ENCODE results near the gene MARK1.
A peak's percentile ranks its signal among the peaks of the same experiment; 100 is the strongest.

MARK1 gene

GRCh38 chr1:220700556-220701179 lies 172.7 kb downstream of the MARK1 start:
- DNase-seq (ENCODE audit: low read depth), result peak; percentile 25
- H3K4me3 ChIP-seq (ENCODE audit: low read length), result no peak overlapping the region
- TF ChIP-seq CTCF (IDR thresholded peaks at IDR 0.05; ENCODE audit: insufficient read depth, low read depth, low read length, missing control alignments), result no peak

- DNase-seq (ENCODE audit: low read depth), result no peak
- no peak overlapping the region for H3K4me3 ChIP-seq (ENCODE audit: low read length)
- no peak for TF ChIP-seq CTCF (IDR thresholded peaks at IDR 0.05; ENCODE audit: insufficient read depth, low read depth, low read length, missing control alignments)
Measured at GRCh38 chr1:220701974-220702373, 174.0 kb downstream of the MARK1 start.

- no peak for TF ChIP-seq CTCF (IDR thresholded peaks at IDR 0.05; ENCODE audit: insufficient read depth, low read depth, low read length, missing control alignments)
- DNase-seq (ENCODE audit: low read depth), result no peak
Measured at GRCh38 chr1:220702733-220703270, 174.9 kb downstream of the MARK1 start.

GRCh38 chr1:220703305-220703704 lies 175.4 kb downstream of the MARK1 start:
- TF ChIP-seq CTCF (IDR thresholded peaks at IDR 0.05; ENCODE audit: insufficient read depth, low read depth, low read length, missing control alignments), result no peak
- no peak for DNase-seq (ENCODE audit: low read depth)

More at GRCh38 chr1:220702733-220703270, 174.9 kb downstream of the MARK1 start:
- H3K4me3 ChIP-seq (ENCODE audit: low read length), result no peak overlapping the region

GRCh38 chr1:220705782-220706181 lies 177.8 kb downstream of the MARK1 start:
- no peak for TF ChIP-seq CTCF (IDR thresholded peaks at IDR 0.05; ENCODE audit: insufficient read depth, low read depth, low read length, missing control alignments)
- no peak for DNase-seq (ENCODE audit: low read depth)
- H3K4me3 ChIP-seq (ENCODE audit: low read length), result no peak overlapping the region

More at GRCh38 chr1:220703305-220703704, 175.4 kb downstream of the MARK1 start:
- H3K4me3 ChIP-seq (ENCODE audit: low read length), result no peak overlapping the region

- no peak for TF ChIP-seq CTCF (IDR thresholded peaks at IDR 0.05; ENCODE audit: insufficient read depth, low read depth, low read length, missing control alignments)
- no peak overlapping the region for H3K4me3 ChIP-seq (ENCODE audit: low read length)
- no peak for DNase-seq (ENCODE audit: low read depth)
Measured at GRCh38 chr1:220706480-220706879, 178.5 kb downstream of the MARK1 start.

GRCh38 chr1:220707160-220707559 lies 179.2 kb downstream of the MARK1 start:
- DNase-seq (ENCODE audit: low read depth), result no peak
- no peak overlapping the region for H3K4me3 ChIP-seq (ENCODE audit: low read length)
- TF ChIP-seq CTCF (IDR thresholded peaks at IDR 0.05; ENCODE audit: insufficient read depth, low read depth, low read length, missing control alignments), result no peak

All from epithelial cell of esophagus (primary cell).